Suprapubic skin (tissue), 4 donors: Measurements from ENCODE around the gene POU2AF1.

ENCODE experiments used
- CTCF ChIP-seq, 2 donors: fragments of 200-600 bp in 1 of 2; fragments of 450-650 bp in 1 of 2; sonication (generic) in 1 of 2; IDR thresholded peaks; one replicate each; pipeline ENCODE4 v1.5.1; 2016 to 2019; ENCODE audit warnings: antibody characterized with exemption in 2 of 2, mild to moderate bottlenecking in 1 of 2, moderate library complexity in 1 of 2
- EP300 ChIP-seq: sonication (generic); formaldehyde crosslinking; IDR thresholded peaks from one replicate; pipeline ENCODE4 v1.6.1; 2017; ENCODE audit warnings: antibody characterized with exemption
- POLR2A ChIP-seq, 2 donors: fragments of 450-650 bp; IDR thresholded peaks; one replicate each; pipeline ENCODE4 v1.6.1; 2017; ENCODE audit warnings: antibody characterized with exemption in 2 of 2, mild to moderate bottlenecking in 2 of 2, moderate library complexity in 2 of 2
- POLR2AphosphoS5 ChIP-seq, 3 donors: sonication (generic); formaldehyde crosslinking; IDR thresholded peaks; one replicate each; pipeline ENCODE4 v1.6.1; 2017; ENCODE audit warnings: antibody characterized with exemption in 3 of 3

GRCh38 chr11:111359223-111360149 is 19.6 kb downstream of the POU2AF1 start:
- TF ChIP-seq CTCF (IDR thresholded peaks at IDR 0.05) (no peak), POLR2AphosphoS5 (IDR thresholded peaks at IDR 0.05) (no peak), EP300 (no peak), POLR2A (IDR thresholded peaks at IDR 0.05) (no peak)
